ENCODE results near the gene FRYL. TPM values are rescaled to one million over a fixed set of nuclear protein-coding genes. Genes with fewer than 3 reads are reported as not detected.

FRYL gene
- polyA plus RNA-seq, 1 experiment = 28.0 TPM

GRCh38 chr4:48470570-48470969, 309.5 kb downstream of the FRYL start:
- ChIA-PET POLR2A (no interaction called here), CTCF (interaction anchor here (0.6 kb wide), 1 partner anchor 24 kb away, joined by 4 read pairs; no protein-coding TSS in a partner anchor)
- H3K27me3 ChIP-seq (ENCODE audit: control insufficient read depth, insufficient read depth, low read length) = peaks cover 2% of the 10 kb centered on the region
- H3K27ac ChIP-seq (ENCODE audit: low read depth, low read length) = no peak overlapping the region
- no peak overlapping the region for H3K4me3 ChIP-seq (ENCODE audit: low read depth, low read length)
- TF ChIP-seq, protein P1, sequence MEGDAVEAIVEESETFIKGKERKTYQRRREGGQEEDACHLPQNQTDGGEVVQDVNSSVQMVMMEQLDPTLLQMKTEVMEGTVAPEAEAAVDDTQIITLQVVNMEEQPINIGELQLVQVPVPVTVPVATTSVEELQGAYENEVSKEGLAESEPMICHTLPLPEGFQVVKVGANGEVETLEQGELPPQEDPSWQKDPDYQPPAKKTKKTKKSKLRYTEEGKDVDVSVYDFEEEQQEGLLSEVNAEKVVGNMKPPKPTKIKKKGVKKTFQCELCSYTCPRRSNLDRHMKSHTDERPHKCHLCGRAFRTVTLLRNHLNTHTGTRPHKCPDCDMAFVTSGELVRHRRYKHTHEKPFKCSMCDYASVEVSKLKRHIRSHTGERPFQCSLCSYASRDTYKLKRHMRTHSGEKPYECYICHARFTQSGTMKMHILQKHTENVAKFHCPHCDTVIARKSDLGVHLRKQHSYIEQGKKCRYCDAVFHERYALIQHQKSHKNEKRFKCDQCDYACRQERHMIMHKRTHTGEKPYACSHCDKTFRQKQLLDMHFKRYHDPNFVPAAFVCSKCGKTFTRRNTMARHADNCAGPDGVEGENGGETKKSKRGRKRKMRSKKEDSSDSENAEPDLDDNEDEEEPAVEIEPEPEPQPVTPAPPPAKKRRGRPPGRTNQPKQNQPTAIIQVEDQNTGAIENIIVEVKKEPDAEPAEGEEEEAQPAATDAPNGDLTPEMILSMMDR (IDR thresholded peaks at IDR 0.05; ENCODE audit: low read depth, low read length) = no peak
- H3K9me3 ChIP-seq (ENCODE audit: control insufficient read depth, insufficient read depth, low read length) = no peaks in the 10 kb centered on the region
- no peak for DNase-seq (ENCODE audit: low read depth, low spot score)

- TF ChIP-seq, protein P1 (IDR thresholded peaks at IDR 0.05; ENCODE audit: low read depth, low read length) = no peak
- POLR2A ChIA-PET = no interaction called here
Measured at GRCh38 chr4:48470137-48470536, 309.9 kb downstream of the FRYL start.

GRCh38 chr4:48467891-48468290, 312.2 kb downstream of the FRYL start:
- DNase-seq (ENCODE audit: low read depth, low spot score) = no peak
- H3K27me3 ChIP-seq (ENCODE audit: control insufficient read depth, insufficient read depth, low read length) = peaks cover 2% of the 10 kb centered on the region
- H3K27ac ChIP-seq (ENCODE audit: low read depth, low read length) = no peak overlapping the region
- CTCF ChIA-PET = interaction anchor here (2.0 kb wide), 1 partner anchor 22 kb away, joined by 9 read pairs; no protein-coding TSS in a partner anchor
- no peak overlapping the region for H3K4me3 ChIP-seq (ENCODE audit: low read depth, low read length)
- TF ChIP-seq, protein P1 (IDR thresholded peaks at IDR 0.05; ENCODE audit: low read depth, low read length) = no peak
- no peaks in the 10 kb centered on the region for H3K9me3 ChIP-seq (ENCODE audit: control insufficient read depth, insufficient read depth, low read length)
- POLR2A ChIA-PET = no interaction called here

More at GRCh38 chr4:48470137-48470536, 309.9 kb downstream of the FRYL start:
- H3K9me3 ChIP-seq (ENCODE audit: control insufficient read depth, insufficient read depth, low read length) = no peaks in the 10 kb centered on the region
- H3K27ac ChIP-seq (ENCODE audit: low read depth, low read length) = no peak overlapping the region
- CTCF ChIA-PET = no interaction called here
- no peak overlapping the region for H3K4me3 ChIP-seq (ENCODE audit: low read depth, low read length)
- no peak for DNase-seq (ENCODE audit: low read depth, low spot score)
- H3K27me3 ChIP-seq (ENCODE audit: control insufficient read depth, insufficient read depth, low read length) = peaks cover 2% of the 10 kb centered on the region

DNA sequence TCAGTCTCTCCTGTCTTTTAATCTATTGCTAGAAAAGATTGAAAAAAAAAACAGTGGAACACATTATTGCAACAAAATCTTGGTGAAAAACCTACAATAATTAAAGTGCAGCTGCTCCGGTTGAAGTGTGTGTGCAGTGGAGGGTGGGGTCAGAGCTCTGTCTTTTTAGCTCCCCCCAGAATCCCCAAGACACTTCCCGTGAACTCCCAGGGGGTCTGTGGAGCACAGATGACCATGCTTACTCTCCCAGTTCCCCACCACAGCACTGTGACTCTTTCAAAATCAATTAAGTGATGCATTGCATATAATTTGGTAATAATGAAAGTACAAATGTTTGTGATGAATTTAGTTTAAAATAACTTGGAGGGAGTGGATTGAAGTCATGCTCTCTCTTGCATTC, 312.6 kb downstream of the FRYL start:
- ChIA-PET CTCF (interaction anchor here (2.0 kb wide), 1 partner anchor 21 kb away, joined by 9 read pairs; no protein-coding TSS in a partner anchor), POLR2A (no interaction called here)
- Histone ChIP-seq H3K9me3 (ENCODE audit: control insufficient read depth, insufficient read depth, low read length) (no peaks in the 10 kb centered on the region), H3K27me3 (ENCODE audit: control insufficient read depth, insufficient read depth, low read length) (peaks cover 5% of the 10 kb centered on the region), H3K4me3 (ENCODE audit: low read depth, low read length) (no peak overlapping the region), H3K27ac (ENCODE audit: low read depth, low read length) (no peak overlapping the region)
- TF ChIP-seq, protein P1 (IDR thresholded peaks at IDR 0.05; ENCODE audit: low read depth, low read length) = no peak
- DNase-seq (ENCODE audit: low read depth, low spot score) = no peak

- ChIA-PET POLR2A (no interaction called here), CTCF (no interaction called here)
- TF ChIP-seq, protein P1 (IDR thresholded peaks at IDR 0.05; ENCODE audit: low read depth, low read length) = no peak
- Histone ChIP-seq H3K27ac (ENCODE audit: low read depth, low read length) (no peak overlapping the region), H3K9me3 (ENCODE audit: control insufficient read depth, insufficient read depth, low read length) (no peaks in the 10 kb centered on the region), H3K4me3 (ENCODE audit: low read depth, low read length) (no peak overlapping the region), H3K27me3 (ENCODE audit: control insufficient read depth, insufficient read depth, low read length) (peaks cover 8% of the 10 kb centered on the region)
- no peak for DNase-seq (ENCODE audit: low read depth, low spot score)
Measured at GRCh38 chr4:48462363-48462762, 317.7 kb downstream of the FRYL start.
